Keratinocyte (primary cell): Measurements from ENCODE around the gene APBB1IP. TPM values are rescaled to one million over a fixed set of nuclear protein-coding genes. Genes with fewer than 3 reads are reported as not detected.

ENCODE experiments used
- DNase-seq: peaks from one replicate; pipeline ENCODE4 v3.0.0-alpha.2; 2011; ENCODE audit warnings: low read depth, missing footprints, low spot score
- FAIRE-seq: peaks from 2 replicates; lab custom pipeline; 2011; peaks lifted over from hg19 to GRCh38; lab: Jason Lieb, UNC
- H2AFZ ChIP-seq: 2 replicates; pipeline ENCODE4 v1.6.0; 2012; ENCODE audit warnings: low read length, control low read depth, inconsistent platforms; ENCODE audit not compliant: control insufficient read depth
- H3K27ac ChIP-seq: 2 replicates; pipeline ENCODE4 v1.5.1; 2011; ENCODE audit warnings: low read length; ENCODE audit not compliant: control insufficient read depth, insufficient read depth
- H3K27me3 ChIP-seq: 3 replicates; pipeline ENCODE4 v1.6.0; 2011; ENCODE audit warnings: low read length; ENCODE audit not compliant: control insufficient read depth, insufficient read depth; ENCODE audit errors: extremely low read depth
- H3K36me3 ChIP-seq, 2 experiments: 2 replicates in 1 of 2; 3 replicates in 1 of 2; pipeline ENCODE4 v1.5.1; 2011; ENCODE audit warnings: low read length in 2 of 2, mild to moderate bottlenecking in 1 of 2; ENCODE audit not compliant: control insufficient read depth in 2 of 2, insufficient read depth in 2 of 2; ENCODE audit errors: extremely low read depth in 1 of 2
- H3K4me1 ChIP-seq: 3 replicates; pipeline ENCODE4 v1.5.1; 2011; ENCODE audit warnings: low read length; ENCODE audit not compliant: control insufficient read depth, insufficient read depth; ENCODE audit errors: extremely low read depth
- H3K4me2 ChIP-seq: 3 replicates; pipeline ENCODE4 v1.6.0; 2011; ENCODE audit warnings: low read depth, low read length; ENCODE audit not compliant: control insufficient read depth, insufficient read depth; ENCODE audit errors: extremely low read depth
- H3K4me3 ChIP-seq, 3 experiments: fragments of 200-600 bp in 1 of 3; sonication (generic) in 1 of 3; 2 replicates in 2 of 3; 3 replicates in 1 of 3; pipeline ENCODE4 v1.5.1; 2011 to 2016; ENCODE audit warnings: low read length in 3 of 3, mild to moderate bottlenecking in 3 of 3, control low read depth in 2 of 3, inconsistent platforms in 1 of 3, low read depth in 1 of 3, mixed read lengths in 1 of 3, mixed run types in 1 of 3, moderate library complexity in 1 of 3; ENCODE audit not compliant: control insufficient read depth in 2 of 3, insufficient read depth in 2 of 3; ENCODE audit errors: extremely low read depth in 1 of 3
- H3K79me2 ChIP-seq: 2 replicates; pipeline ENCODE4 v1.6.0; 2012; ENCODE audit warnings: low read length; ENCODE audit not compliant: control insufficient read depth, insufficient read depth
- H3K9ac ChIP-seq: 3 replicates; pipeline ENCODE4 v1.6.0; 2011; ENCODE audit warnings: low read length; ENCODE audit not compliant: control insufficient read depth, insufficient read depth; ENCODE audit errors: extremely low read depth
- H3K9me1 ChIP-seq: 3 replicates; pipeline ENCODE4 v1.6.0; 2011; ENCODE audit warnings: low read length; ENCODE audit not compliant: control insufficient read depth, insufficient read depth; ENCODE audit errors: extremely low read depth
- H3K9me3 ChIP-seq: 2 replicates; pipeline ENCODE4 v1.5.1; 2012; ENCODE audit warnings: low read depth, low read length; ENCODE audit not compliant: control insufficient read depth
- H4K20me1 ChIP-seq: 3 replicates; pipeline ENCODE4 v1.6.0; 2011; ENCODE audit warnings: low read length; ENCODE audit not compliant: control insufficient read depth, insufficient read depth; ENCODE audit errors: extremely low read depth
- EZH2 ChIP-seq: IDR thresholded peaks from one replicate; pipeline ENCODE4 v1.6.1; 2012; ENCODE audit warnings: inconsistent platforms, mild to moderate bottlenecking, low read length, moderate library complexity
- dilution Hi-C: fragments of 300-500 bp; cut with MboI; formaldehyde crosslinking; loops from one replicate; pipeline ENCODE4 v1.7.0; 2020; ENCODE audit warnings: low sequenced_read_pairs; ENCODE audit not compliant: extremely low pct_ligation_motif_present
- polyA plus RNA-seq, 5 experiments: library from polyadenylated mRNA; depleted of rRNA in 3 of 5; stranded (reverse) in 3 of 5; stranded (forward) in 1 of 5; unstranded in 1 of 5; fragments of >200 nt; gene quantifications; 1 replicate in 1 of 5; 2 replicates in 3 of 5; 3 replicates in 1 of 5; pipeline versions ENCODE4 v1.2.1 to v1.2.3, GENCODE V29; 2011 to 2012; ENCODE audit warnings: missing spikeins in 2 of 5, low read depth in 1 of 5, low replicate concordance in 1 of 5
- TF ChIP-seq, protein P1 (sequence below), 3 experiments: IDR thresholded peaks in 1 of 3; conservative IDR thresholded peaks in 1 of 3; optimal IDR thresholded peaks in 1 of 3; 2 replicates in 2 of 3; 3 replicates in 1 of 3; pipeline versions ENCODE3 to v1.5.1; 2011; ENCODE audit warnings: low read length in 3 of 3, mild to moderate bottlenecking in 3 of 3, moderate library complexity in 2 of 3, control low read depth in 1 of 3, inconsistent platforms in 1 of 3; ENCODE audit not compliant: insufficient read depth in 2 of 3; ENCODE audit errors: extremely low read depth in 1 of 3

APBB1IP gene
- polyA plus RNA-seq, 1 donor (not counting 4 experiments of a cell fraction or from before 2014, with no cell fraction given): not detected

- Histone ChIP-seq H3K9ac (no peak overlapping the region), H3K27me3 (no peaks in the 10 kb centered on the region), H3K36me3 (no peaks in the 10 kb centered on the region), H3K9me3 (no peaks in the 10 kb centered on the region), H4K20me1 (no peaks in the 10 kb centered on the region), H3K4me3 (no peak overlapping the region), H3K9me1 (no peaks in the 10 kb centered on the region), H2AFZ (no peak overlapping the region), H3K79me2 (no peaks in the 10 kb centered on the region), H3K4me1 (no peaks in the 10 kb centered on the region), H3K4me2 (no peak overlapping the region), H3K27ac (no peak overlapping the region)
- DNase-seq: no peak
- dilution Hi-C loops: no loop called here
- no peak for FAIRE-seq
- TF ChIP-seq, protein P1, sequence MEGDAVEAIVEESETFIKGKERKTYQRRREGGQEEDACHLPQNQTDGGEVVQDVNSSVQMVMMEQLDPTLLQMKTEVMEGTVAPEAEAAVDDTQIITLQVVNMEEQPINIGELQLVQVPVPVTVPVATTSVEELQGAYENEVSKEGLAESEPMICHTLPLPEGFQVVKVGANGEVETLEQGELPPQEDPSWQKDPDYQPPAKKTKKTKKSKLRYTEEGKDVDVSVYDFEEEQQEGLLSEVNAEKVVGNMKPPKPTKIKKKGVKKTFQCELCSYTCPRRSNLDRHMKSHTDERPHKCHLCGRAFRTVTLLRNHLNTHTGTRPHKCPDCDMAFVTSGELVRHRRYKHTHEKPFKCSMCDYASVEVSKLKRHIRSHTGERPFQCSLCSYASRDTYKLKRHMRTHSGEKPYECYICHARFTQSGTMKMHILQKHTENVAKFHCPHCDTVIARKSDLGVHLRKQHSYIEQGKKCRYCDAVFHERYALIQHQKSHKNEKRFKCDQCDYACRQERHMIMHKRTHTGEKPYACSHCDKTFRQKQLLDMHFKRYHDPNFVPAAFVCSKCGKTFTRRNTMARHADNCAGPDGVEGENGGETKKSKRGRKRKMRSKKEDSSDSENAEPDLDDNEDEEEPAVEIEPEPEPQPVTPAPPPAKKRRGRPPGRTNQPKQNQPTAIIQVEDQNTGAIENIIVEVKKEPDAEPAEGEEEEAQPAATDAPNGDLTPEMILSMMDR (optimal IDR thresholded peaks at IDR 0.05 in 1 of 3, IDR thresholded peaks at IDR 0.05 in 1 of 3, conservative IDR thresholded peaks at IDR 0.05 in 1 of 3; ENCODE audit: extremely low read depth in 1 of 3, insufficient read depth in 2 of 3, low read length in 3 of 3): no peak
- TF ChIP-seq EZH2: no peak
Measured at GRCh38 chr10:26528048-26528447, 89.9 kb downstream of the APBB1IP start.

GRCh38 chr10:26528715-26529393 lies 90.7 kb downstream of the APBB1IP start:
- TF ChIP-seq EZH2: no peak
- TF ChIP-seq, protein P1 (optimal IDR thresholded peaks at IDR 0.05 in 1 of 3, IDR thresholded peaks at IDR 0.05 in 1 of 3, conservative IDR thresholded peaks at IDR 0.05 in 1 of 3; ENCODE audit: extremely low read depth in 1 of 3, insufficient read depth in 2 of 3, low read length in 3 of 3): no peak
- Histone ChIP-seq H3K9me3 (no peaks in the 10 kb centered on the region), H3K4me3 (no peak overlapping the region), H3K27me3 (no peaks in the 10 kb centered on the region), H3K4me1 (no peaks in the 10 kb centered on the region), H3K79me2 (no peaks in the 10 kb centered on the region), H4K20me1 (no peaks in the 10 kb centered on the region), H2AFZ (no peak overlapping the region), H3K36me3 (no peaks in the 10 kb centered on the region), H3K9ac (no peak overlapping the region), H3K27ac (no peak overlapping the region), H3K4me2 (no peak overlapping the region), H3K9me1 (no peaks in the 10 kb centered on the region)
- DNase-seq: no peak
- dilution Hi-C loops: no loop called here
- no peak for FAIRE-seq
